CD4-positive, alpha-beta T cell treated with Interleukin-15 for 4 hours (primary cell): ENCODE measurements around the gene DNAJB9.
A peak's percentile ranks its signal among the peaks of the same experiment; 100 is the strongest.
"Not testable (repeated sequence)": the region's sequence is repeated elsewhere in the genome, so short reads cannot be mapped to it uniquely, and the experiment has no call there.

Experiments used
- DNase-seq: peaks from one replicate; pipeline ENCODE4 v3.0.0-alpha.2; 2020; ENCODE audit warnings: low spot score

The DNAJB9 gene

GRCh38 chr7:108569381-108570145, at the start of gene DNAJB9, which contains the start of gene THAP5:
TSS of gene DNAJB9 (plus strand) at chr7:108569874. CDS start at chr7:108571727, 1,853 bp downstream.
TSS of gene THAP5 (minus strand) at chr7:108569706. CDS start at chr7:108569569, 137 bp downstream.
- peak; percentile 99 for DNase-seq

DNA sequence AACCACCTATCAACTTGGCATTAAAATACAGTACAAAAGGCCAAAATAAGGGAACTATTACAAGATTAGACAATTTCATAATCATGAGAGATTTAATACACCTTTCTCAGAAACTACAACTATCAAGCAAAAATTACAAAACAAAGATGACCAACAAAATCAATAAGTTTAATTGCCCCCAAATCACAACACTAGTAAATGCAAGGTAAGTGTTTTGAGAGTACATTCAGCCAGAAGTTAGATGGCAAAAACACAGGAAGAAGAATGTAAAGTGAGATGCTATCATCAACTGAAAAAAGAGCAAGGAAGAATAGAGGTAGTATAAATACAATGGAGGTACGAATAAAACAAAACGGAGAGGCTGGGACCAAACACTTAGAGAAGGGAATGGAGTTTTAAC, 46.9 kb upstream of the DNAJB9 start:
- no peak for DNase-seq

DNA sequence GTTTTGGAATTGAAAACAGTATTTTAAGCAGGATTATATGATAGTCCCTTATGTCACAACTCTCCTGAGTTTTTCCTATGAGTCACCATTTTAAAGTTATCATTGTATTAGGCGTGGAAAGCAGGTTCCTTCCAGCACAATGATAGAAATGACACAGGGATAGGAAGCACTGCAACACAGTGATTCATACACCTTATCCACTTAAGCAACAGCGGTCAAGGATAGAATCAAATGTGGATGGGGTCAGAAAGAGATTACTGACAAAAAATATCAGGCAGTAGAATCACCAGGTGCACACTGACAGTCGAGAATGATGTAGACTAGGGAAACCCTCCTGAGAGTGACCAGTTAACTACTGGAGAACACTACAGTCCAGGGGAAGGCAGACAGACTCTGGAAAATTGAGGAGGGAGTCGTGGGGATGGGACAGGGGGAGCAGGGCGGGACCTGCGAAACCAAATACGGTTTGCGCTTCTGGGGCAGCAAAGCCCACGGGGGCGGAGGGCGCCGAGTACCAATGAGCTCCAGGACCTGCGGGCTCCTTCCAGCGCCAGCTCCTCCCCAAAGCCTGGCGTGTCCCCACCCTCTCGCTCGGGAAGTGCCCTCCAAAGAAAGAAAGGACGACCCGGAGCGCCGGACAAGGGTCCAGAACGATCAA, 44.2 kb upstream of the DNAJB9 start:
- DNase-seq, result peak; percentile 1

GRCh38 chr7:108525985-108526767, 43.5 kb upstream of the DNAJB9 start, which contains the start of gene PNPLA8:
TSS of gene PNPLA8 (minus strand) at chr7:108526135. CDS start at chr7:108515491, 10,644 bp downstream.
- DNase-seq, result peak; percentile 99

- DNase-seq, result no peak
These were observed 43.0 kb upstream of the DNAJB9 start for GRCh38 chr7:108526768-108527017.

GRCh38 chr7:108528183-108528712, 41.4 kb upstream of the DNAJB9 start:
- DNase-seq, result no peak

GRCh38 chr7:108529341-108529740, 40.3 kb upstream of the DNAJB9 start:
- DNase-seq, result no peak

GRCh38 chr7:108533712-108534111, 36.0 kb upstream of the DNAJB9 start:
- DNase-seq, result no peak

GRCh38 chr7:108535257-108535656, 34.4 kb upstream of the DNAJB9 start:
- no peak for DNase-seq

GRCh38 chr7:108535744-108536143, 33.9 kb upstream of the DNAJB9 start:
- no peak for DNase-seq

DNA sequence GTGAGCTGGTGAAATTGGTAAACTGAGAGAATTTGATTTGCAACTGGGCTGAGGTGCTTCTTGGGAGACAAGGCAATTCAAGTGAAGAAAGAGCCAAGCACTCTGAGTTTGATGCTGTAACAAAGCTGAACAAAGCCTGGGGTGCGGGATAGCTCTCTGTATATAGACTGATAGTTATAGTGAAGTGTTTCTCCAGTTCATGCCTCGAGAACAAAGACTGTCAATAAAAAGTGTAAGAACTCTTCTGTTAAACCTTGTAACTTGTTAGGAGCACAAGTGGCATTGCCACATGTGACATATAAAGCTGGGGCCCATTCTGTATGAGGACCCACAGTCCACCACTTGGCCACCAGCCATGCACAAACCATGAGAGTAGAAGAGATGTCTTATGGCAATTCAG, 32.4 kb upstream of the DNAJB9 start:
- no peak for DNase-seq

DNA sequence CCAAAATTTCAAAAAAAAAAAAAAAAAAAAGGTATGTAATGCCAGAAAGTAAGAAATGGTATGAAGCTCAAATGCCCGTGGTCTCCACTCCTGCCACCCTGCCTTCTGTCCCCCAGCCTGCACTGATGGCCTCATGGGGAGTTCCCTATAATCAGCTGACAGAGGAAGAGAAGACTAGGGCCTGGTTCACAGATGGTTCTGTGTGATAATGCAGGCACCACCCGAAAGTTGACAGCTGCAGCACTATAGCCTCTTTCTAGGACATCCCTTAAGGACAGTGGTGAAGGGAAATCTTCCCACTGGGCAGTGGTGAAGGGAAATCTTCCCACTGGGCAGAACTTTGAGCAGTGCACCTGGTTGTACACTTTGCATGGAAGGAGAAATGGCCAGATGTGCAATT, 31.4 kb upstream of the DNAJB9 start:
- DNase-seq, result not testable (repeated sequence)

GRCh38 chr7:108538685-108539084, 31.0 kb upstream of the DNAJB9 start:
- not testable (repeated sequence) for DNase-seq

- DNase-seq, result no peak
These were observed 28.2 kb upstream of the DNAJB9 start for GRCh38 chr7:108541478-108541877.

DNA sequence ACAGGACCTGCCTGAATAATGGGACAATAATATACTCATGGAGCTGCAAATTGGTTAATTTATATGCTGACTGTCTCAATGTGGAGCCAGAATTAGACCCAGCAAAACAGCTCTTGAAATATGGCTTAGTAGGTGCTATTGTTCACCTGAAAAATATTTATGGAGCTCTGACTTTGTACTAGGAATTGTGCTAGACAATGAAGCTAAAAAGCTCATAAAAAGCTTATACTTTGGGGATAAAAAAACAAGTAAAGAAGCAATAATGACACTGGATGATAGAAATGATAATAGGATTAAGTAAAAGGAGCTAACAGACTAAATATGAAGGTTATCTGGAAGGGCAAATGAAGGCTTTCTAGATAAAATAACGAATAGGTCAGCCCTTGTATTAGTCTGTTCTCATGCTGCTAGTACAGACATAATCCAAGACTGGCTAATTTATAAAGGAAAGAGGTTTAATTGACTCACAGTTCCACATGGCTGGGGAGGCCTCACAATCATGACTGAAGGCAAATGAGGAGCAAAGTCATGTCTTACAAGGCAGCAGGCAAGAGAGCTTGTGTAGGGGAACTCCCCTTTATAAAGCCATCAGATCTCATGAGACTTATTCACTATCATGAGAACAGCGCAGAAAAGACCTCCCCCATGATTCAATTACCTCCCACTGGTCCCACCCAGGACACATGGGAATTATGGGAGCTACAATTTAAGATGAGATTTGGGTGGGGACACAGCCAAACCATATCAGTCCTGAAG, 21.4 kb upstream of the DNAJB9 start:
- not testable (repeated sequence) for DNase-seq

DNA sequence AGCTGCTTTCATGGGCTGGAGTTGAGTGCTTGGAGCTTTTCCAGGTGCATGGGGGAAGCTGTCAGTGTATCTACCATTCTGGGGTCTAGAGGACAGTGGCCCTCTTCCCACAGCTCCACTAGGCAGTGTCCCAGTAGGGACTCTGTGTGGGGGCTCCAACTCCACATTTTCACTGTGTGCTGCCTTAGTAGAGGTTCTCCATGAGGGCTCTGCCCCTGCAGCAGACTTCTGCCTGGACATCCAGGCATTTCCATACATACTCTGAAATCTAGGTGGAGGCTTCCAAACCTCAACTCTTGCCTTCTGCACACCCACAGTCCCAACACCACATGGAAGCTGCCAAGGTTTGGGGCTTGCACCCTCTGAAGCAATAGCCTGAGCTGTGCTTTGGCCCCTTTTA, 13.0 kb upstream of the DNAJB9 start:
- not testable (repeated sequence) for DNase-seq

GRCh38 chr7:108557191-108557590, 12.5 kb upstream of the DNAJB9 start:
- DNase-seq, result no peak

DNA sequence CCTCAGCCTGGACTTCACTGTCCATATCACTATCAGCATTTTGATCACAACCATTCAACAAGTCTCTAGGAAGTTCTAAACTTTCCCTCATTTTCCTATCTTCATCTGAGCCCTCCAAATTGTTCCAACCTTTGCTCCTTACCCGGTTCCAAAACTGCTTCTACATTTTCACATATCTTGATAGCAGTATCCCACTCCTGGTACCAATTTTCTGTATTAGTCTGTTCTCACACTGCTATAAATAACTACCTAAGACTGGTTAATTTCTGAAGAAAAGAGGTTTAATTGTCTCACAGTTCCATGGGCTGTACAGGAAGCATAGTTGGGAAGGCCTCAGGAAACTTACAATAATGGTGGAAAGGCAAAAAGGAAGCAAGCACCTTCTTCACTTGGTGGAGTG, 12.1 kb upstream of the DNAJB9 start:
- no peak for DNase-seq

GRCh38 chr7:108559253-108559652, 10.4 kb upstream of the DNAJB9 start:
- DNase-seq, result no peak

GRCh38 chr7:108561047-108561619, 8.5 kb upstream of the DNAJB9 start:
- DNase-seq, result no peak

- no peak for DNase-seq
These were observed 3.7 kb upstream of the DNAJB9 start for GRCh38 chr7:108565987-108566386.
